Activated CD4-positive, alpha-beta memory T cell treated with anti-CD3 and anti-CD28 coated beads for 36 hours (primary cell): ENCODE data around the gene SSMEM1. TPM values are rescaled to one million over a fixed set of nuclear protein-coding genes. Genes with fewer than 3 reads are reported as not detected.
A peak's percentile ranks its signal among the peaks of the same experiment; 100 is the strongest.
"Not testable (repeated sequence)": the region's sequence is repeated elsewhere in the genome, so short reads cannot be mapped to it uniquely, and the experiment has no call there.

Experiments used
- CTCF ChIA-PET: fragments of 350-600 bp; sonication (Branson Sonifier 250); formaldehyde crosslinking; loops from one replicate; lab custom pipeline; 2021; ENCODE audit warnings: antibody characterized with exemption, inconsistent platforms; lab: Charles Lee
- POLR2A ChIA-PET: fragments of 350-600 bp; sonication (Branson Sonifier 250); formaldehyde crosslinking; loops from one replicate; lab custom pipeline; 2021; ENCODE audit warnings: antibody characterized with exemption; lab: Charles Lee
- DNase-seq: peaks from one replicate; pipeline ENCODE4 v3.0.0-alpha.2; 2020
- H3K27ac Mint-ChIP-seq: one replicate; pipeline ENCODE4 v1.8.0; 2021; ENCODE audit warnings: mixed read lengths
- H3K27me3 Mint-ChIP-seq: one replicate; pipeline ENCODE4 v1.8.0; 2021; ENCODE audit warnings: mixed read lengths
- H3K36me3 Mint-ChIP-seq: one replicate; pipeline ENCODE4 v1.8.0; 2021; ENCODE audit warnings: mixed read lengths
- H3K4me1 Mint-ChIP-seq: one replicate; pipeline ENCODE4 v1.8.0; 2021; ENCODE audit warnings: low read depth, mixed read lengths
- H3K4me3 Mint-ChIP-seq: one replicate; pipeline ENCODE4 v1.8.0; 2021; ENCODE audit warnings: mild to moderate bottlenecking, mixed read lengths
- H3K9me3 Mint-ChIP-seq: one replicate; pipeline ENCODE4 v1.8.0; 2021; ENCODE audit warnings: mixed read lengths
- intact Hi-C: fragments of 100-400 bp; cut with micrococcal nuclease; formaldehyde crosslinking; loops from one replicate; pipeline ENCODE4 v1.15.1; 2023
- total RNA-seq, 2 experiments: library from RNA; stranded (reverse); gene quantifications; one replicate each; pipeline ENCODE4 v1.2.3, GENCODE V29; 2021

Gene SSMEM1, protein sequence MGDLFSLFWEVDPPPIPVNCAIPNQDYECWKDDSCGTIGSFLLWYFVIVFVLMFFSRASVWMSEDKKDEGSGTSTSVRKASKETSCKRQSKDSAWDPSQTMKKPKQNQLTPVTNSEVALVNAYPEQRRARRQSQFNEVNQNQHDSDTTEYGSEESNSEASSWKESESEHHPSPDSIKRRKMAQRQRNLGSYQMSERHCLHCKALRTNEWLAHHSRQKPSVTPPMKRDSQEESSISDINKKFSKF
- not detected for total RNA-seq

DNA sequence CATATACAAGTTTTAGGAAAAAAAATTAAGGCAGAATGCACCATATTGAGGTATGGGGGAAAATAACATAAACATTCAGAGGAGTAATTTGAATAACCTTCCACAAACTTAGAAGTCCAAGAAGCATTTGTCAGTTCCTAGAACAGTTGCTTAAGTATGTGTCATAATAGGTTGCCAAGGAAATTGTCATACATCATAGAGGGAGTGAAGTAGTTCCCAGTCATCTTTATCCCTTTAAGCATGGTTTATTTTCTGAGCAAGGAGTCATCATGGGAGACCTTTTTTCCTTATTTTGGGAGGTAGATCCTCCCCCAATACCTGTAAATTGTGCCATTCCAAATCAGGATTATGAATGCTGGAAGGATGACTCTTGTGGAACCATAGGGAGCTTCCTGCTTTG is at the start of gene SSMEM1:
Gene SSMEM1, plus strand, starts transcription at position 219 of the 400 bp plus-strand sequence. Its CDS starts 51 bp downstream, at position 270.
- H3K4me1 Mint-ChIP-seq, result peaks cover 13% of the 10 kb centered on the region
- intact Hi-C loops, result loop anchor here (5.0 to 10.0 kb wide), 2 partner anchors 135 to 457 kb away; partner anchors contain the start of genes COPG2 and KLHDC10
- CTCF ChIA-PET, result no interaction called here
- DNase-seq, result no peak
- H3K9me3 Mint-ChIP-seq, result no peaks in the 10 kb centered on the region
- no peak within 1 kb of the TSS for H3K27ac Mint-ChIP-seq
- POLR2A ChIA-PET, result no interaction called here
- peaks cover 14% of the 10 kb centered on the region for H3K36me3 Mint-ChIP-seq
- no peak within 1 kb of the TSS for H3K4me3 Mint-ChIP-seq
- H3K27me3 Mint-ChIP-seq, result peaks cover 7% of the 10 kb centered on the region

DNA sequence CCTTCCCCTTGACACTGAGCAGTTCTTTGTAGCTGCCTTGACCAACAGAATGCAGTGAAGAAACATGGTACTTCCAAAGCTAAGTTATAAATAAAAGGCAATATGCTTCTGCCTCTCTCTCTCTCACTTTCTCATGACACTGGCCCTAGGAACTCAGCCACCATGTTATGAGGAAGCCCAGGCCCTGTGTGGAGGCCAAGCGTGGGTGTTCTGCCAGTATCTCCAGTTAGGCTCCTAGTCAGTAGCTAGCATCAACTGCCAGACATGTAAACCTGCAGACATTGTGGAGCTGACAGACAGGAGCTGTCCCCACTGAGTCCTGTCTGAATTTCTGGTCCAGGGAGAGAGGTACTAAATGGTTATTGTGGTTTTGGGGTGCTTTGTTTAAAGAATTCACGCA is 47.6 kb upstream of the SSMEM1 start:
- peaks cover 3% of the 10 kb centered on the region for H3K27me3 Mint-ChIP-seq
- peaks cover 62% of the 10 kb centered on the region for H3K36me3 Mint-ChIP-seq
- ChIA-PET CTCF (interaction anchor here (1.1 kb wide), 1 partner anchor 11 kb away, joined by 3 read pairs; no protein-coding TSS in a partner anchor), POLR2A (no interaction called here)
- H3K4me3 Mint-ChIP-seq, result no peak overlapping the region
- no peaks in the 10 kb centered on the region for H3K4me1 Mint-ChIP-seq
- peaks cover 21% of the 10 kb centered on the region for H3K9me3 Mint-ChIP-seq
- intact Hi-C loops, result no loop called here
- no peak overlapping the region for H3K27ac Mint-ChIP-seq
- no peak for DNase-seq

DNA sequence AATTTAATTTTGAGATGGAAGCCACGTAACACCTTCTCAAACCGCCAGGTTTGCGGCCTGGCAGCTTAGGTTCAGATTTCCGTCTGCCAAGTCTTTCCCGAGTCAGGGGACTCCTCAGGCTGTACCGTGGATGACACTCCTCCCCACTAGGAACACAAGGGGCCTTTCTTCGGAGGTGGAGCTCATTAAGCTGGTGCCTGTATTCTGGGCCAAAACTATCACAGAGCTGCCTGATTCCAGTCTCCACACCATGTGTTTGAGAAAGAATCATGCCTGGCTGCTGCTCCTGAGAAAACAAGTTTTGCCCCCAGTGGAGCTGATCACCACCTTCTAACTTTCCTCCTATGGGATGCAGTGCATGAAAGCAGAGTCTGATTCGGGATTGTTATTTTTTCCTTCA is 47.2 kb upstream of the SSMEM1 start:
- Mint-ChIP-seq H3K36me3 (peaks cover 66% of the 10 kb centered on the region), H3K27ac (no peak overlapping the region), H3K27me3 (peaks cover 2% of the 10 kb centered on the region), H3K4me3 (no peak overlapping the region), H3K4me1 (no peaks in the 10 kb centered on the region), H3K9me3 (peaks cover 20% of the 10 kb centered on the region)
- ChIA-PET POLR2A (interaction anchor here (0.6 kb wide), 1 partner anchor 17 kb away, joined by 3 read pairs; no protein-coding TSS in a partner anchor), CTCF (interaction anchor here (0.6 to 1.1 kb wide), 3 partner anchors 11 to 556 kb away, joined by 3 read pairs; no protein-coding TSS in a partner anchor)
- DNase-seq, result no peak
- intact Hi-C loops, result no loop called here

DNA sequence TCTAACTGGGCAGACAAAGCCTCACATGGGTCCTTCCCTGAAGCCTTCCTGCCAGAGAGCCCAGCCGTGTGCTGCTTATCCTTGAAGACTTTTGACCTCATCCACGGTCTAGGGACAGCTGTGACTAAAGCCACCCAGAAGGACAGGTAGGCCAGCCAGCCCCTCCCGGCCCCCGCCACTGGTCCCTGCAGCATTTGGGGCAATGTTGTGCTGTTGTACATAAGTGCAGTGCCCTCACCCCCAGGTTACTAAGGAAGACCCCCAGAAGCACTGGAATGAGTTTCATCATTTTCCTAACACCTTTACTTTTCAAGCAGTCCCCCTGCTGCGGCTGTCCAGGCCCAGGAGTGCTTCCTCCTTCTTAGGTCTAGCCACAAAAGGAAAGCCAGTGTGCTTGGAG is 45.5 kb upstream of the SSMEM1 start:
- ChIA-PET POLR2A (no interaction called here), CTCF (no interaction called here)
- Mint-ChIP-seq H3K4me1 (no peaks in the 10 kb centered on the region), H3K27me3 (no peaks in the 10 kb centered on the region), H3K27ac (no peak overlapping the region), H3K36me3 (peaks cover 66% of the 10 kb centered on the region), H3K9me3 (peaks cover 14% of the 10 kb centered on the region), H3K4me3 (no peak overlapping the region)
- intact Hi-C loops, result no loop called here
- DNase-seq, result no peak

DNA sequence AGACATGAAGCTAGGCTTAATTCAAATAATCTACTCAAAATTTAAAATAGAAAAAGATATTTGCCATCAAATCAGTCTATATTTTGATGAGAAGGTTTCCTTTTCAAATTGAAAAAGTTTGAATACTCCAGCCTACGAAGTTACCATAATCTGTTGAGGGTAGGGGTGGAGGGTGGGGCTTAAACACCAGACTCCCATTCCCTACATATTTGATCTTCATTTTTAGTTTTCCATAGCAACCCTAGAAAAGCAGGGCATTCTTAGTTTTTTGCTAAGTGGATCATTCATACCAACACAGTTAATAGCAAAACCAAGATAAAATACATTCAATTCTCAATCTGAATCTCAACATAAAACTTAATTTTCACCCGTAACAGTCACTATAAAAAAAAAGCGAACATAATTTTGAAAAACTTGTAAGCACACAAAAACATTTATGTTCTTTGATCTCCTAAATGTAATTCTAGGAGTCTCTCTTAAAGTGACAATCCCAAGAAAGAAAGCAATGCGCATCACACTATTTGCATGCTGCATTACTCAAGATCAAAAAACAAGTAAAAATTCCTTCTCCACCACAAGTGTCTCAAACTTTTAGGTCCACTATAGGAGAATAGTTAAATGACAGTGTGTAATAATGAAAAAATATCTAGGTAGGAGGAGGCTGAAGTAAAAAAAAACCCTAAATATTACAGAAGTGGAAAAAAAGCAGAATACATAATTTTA is 33.3 kb upstream of the SSMEM1 start:
- intact Hi-C loops, result no loop called here
- Mint-ChIP-seq H3K9me3 (no peaks in the 10 kb centered on the region), H3K27ac (no peak overlapping the region), H3K4me1 (no peaks in the 10 kb centered on the region), H3K4me3 (no peak overlapping the region), H3K27me3 (no peaks in the 10 kb centered on the region), H3K36me3 (peaks cover 32% of the 10 kb centered on the region)
- POLR2A ChIA-PET, result no interaction called here
- CTCF ChIA-PET, result interaction anchor here (0.6 kb wide), 1 partner anchor 16 kb away, joined by 3 read pairs; no protein-coding TSS in a partner anchor
- no peak for DNase-seq

DNA sequence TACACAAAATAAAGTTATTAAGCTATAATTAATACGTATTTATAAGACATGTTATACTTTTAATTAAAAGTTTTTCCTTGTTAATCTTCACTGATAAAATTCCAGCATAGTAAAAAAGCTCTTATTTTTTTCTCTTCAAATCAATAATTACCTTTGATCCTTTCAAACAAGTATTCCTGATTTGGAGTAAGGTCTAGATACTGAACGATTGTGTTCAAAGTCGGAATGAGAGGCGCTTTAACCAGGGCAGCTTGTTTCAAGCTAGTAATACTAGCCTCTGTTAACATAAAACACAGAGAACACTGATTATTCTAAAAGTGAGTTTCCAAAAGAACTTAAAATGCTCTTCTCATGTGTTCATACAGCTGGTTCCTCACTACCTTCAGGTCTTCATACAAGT is 29.4 kb upstream of the SSMEM1 start:
- DNase-seq, result no peak
- no peaks in the 10 kb centered on the region for H3K9me3 Mint-ChIP-seq
- ChIA-PET POLR2A (interaction anchor here (1.1 kb wide), 1 partner anchor 26 kb away, joined by 3 read pairs; no protein-coding TSS in a partner anchor), CTCF (no interaction called here)
- H3K36me3 Mint-ChIP-seq, result peaks cover 45% of the 10 kb centered on the region
- H3K27me3 Mint-ChIP-seq, result no peaks in the 10 kb centered on the region
- H3K27ac Mint-ChIP-seq, result no peak overlapping the region
- H3K4me1 Mint-ChIP-seq, result peaks cover 26% of the 10 kb centered on the region
- intact Hi-C loops, result no loop called here
- no peak overlapping the region for H3K4me3 Mint-ChIP-seq

DNA sequence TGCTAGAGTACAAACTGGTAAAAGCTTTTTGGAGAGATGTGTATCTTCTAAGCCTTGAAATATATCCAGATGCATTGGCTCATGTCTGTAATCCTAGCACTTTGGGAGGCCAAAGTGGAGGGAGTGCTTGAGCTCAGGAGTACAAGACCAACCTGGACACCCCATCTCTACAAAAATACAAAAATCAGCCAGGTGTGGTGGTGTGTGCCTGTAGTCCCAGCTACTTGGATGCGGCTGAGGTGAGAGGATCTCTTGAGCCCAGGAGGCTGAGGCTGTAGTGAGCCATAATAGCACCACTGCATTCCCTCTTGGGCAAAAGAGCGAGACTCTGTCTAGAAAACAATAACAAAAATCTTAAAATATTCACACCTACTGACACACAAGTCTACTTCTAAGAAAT is 28.0 kb upstream of the SSMEM1 start:
- CTCF ChIA-PET, result no interaction called here

DNA sequence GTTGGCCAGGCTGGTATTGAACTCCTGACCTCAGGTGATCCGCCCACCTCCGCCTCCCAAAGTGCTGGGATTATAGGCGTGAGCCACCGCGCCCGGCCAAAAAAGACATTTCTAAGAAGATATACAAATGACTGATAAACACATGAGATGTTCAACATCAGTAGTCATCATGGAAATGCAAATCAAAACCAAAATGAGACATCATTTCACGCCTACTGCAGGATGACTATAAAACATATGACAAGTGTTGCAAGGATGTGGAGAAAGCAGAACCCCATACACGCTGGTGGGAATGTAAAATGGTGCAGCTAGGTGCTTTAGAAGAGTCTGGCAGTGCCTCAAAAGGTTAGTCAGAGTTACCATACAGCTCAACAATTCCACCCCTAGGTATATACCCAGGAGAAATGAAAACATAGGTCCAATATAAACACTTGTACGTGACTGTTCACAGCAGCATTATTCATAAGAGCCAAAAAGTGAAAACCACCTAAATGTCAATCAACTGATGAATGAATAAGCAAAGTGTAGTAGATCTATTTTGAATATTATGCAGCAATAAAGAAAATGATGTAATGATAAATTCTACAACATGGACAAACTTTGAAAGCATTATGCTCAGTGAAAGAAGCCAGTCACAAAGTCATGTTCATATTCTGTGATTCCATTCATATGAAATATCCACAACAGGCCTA is 26.9 kb upstream of the SSMEM1 start:
- H3K4me3 Mint-ChIP-seq, result no peak overlapping the region
- H3K4me1 Mint-ChIP-seq, result peaks cover 33% of the 10 kb centered on the region
- ChIA-PET CTCF (interaction anchor here (1.4 to 1.6 kb wide), 2 partner anchors 111 to 577 kb away, joined by 3 read pairs; partner anchors contain the start of gene KLHDC10), POLR2A (interaction anchor here (2.3 kb wide), 1 partner anchor 25 kb away, joined by 8 read pairs; the partner anchor contains the start of gene TMEM209)
- no peaks in the 10 kb centered on the region for H3K27me3 Mint-ChIP-seq
- DNase-seq, result peak; percentile 79
- H3K36me3 Mint-ChIP-seq, result peaks cover 46% of the 10 kb centered on the region
- intact Hi-C loops, result loop anchor here (1.0 to 10.0 kb wide), 9 partner anchors 25 to 746 kb away; partner anchors contain the start of genes STRIP2, TMEM209 and UBE2H
- no peaks in the 10 kb centered on the region for H3K9me3 Mint-ChIP-seq
- peak overlapping the region; percentile 86 for H3K27ac Mint-ChIP-seq

More for the DNA sequence above, 28.0 kb upstream of the SSMEM1 start:
- intact Hi-C loops, result loop anchor here (1.0 to 10.0 kb wide), 9 partner anchors 26 to 745 kb away; partner anchors contain the start of genes STRIP2, TMEM209 and UBE2H
- POLR2A ChIA-PET, result interaction anchor here (2.3 kb wide), 1 partner anchor 26 kb away, joined by 8 read pairs; the partner anchor contains the start of gene TMEM209
- Mint-ChIP-seq H3K9me3 (no peaks in the 10 kb centered on the region), H3K36me3 (peaks cover 42% of the 10 kb centered on the region), H3K4me1 (peaks cover 31% of the 10 kb centered on the region), H3K27ac (no peak overlapping the region), H3K27me3 (no peaks in the 10 kb centered on the region), H3K4me3 (no peak overlapping the region)
- DNase-seq, result no peak

DNA sequence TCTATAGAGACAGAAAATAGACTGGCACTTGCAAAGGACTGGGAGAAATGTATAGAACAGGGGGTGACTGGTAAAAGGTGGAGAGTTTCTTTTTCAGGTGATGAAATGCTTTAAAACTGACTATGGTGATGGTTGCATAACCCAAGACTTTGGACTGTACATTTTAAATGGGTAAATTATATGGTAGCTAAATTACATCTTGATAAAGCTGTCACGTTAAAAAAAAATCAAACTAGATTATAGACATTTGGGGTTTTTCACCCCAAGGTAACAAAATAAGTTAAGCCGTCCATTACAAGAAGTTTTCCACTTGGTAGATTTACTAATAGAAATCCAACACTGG is 26.4 kb upstream of the SSMEM1 start:
- Mint-ChIP-seq H3K4me1 (peaks cover 33% of the 10 kb centered on the region), H3K27me3 (no peaks in the 10 kb centered on the region), H3K36me3 (peaks cover 46% of the 10 kb centered on the region), H3K27ac (peak overlapping the region; percentile 86), H3K4me3 (no peak overlapping the region), H3K9me3 (no peaks in the 10 kb centered on the region)
- CTCF ChIA-PET, result interaction anchor here (1.4 to 1.6 kb wide), 2 partner anchors 111 to 577 kb away, joined by 3 read pairs; partner anchors contain the start of gene KLHDC10
- POLR2A ChIA-PET, result interaction anchor here (2.3 kb wide), 1 partner anchor 24 kb away, joined by 8 read pairs; the partner anchor contains the start of gene TMEM209
- intact Hi-C loops, result loop anchor here (5.0 to 10.0 kb wide), 4 partner anchors 229 to 746 kb away; partner anchors contain the start of genes STRIP2 and UBE2H
- no peak for DNase-seq

DNA sequence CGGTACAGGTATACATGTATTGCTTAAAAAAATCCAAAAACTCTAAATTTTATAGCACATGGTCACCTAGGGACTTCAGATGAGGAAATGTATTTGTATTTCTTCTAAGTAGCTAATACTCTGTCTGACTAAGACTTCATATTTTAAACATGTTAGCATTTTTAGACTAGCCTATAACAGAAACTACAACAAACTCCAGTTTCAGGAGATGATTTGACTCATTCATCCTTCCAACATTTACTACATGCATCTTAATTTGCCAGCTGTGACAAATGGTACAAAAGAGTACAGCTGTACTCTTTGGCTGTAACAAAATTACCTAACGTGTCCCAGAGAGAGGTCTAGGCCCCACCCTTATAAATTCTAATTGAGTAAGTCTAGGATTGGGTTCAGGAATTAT is 24.7 kb upstream of the SSMEM1 start:
- POLR2A ChIA-PET, result interaction anchor here (1.4 to 1.9 kb wide), 2 partner anchors 10 to 22 kb away, joined by 4 to 14 read pairs; partner anchors contain the start of gene TMEM209

DNA sequence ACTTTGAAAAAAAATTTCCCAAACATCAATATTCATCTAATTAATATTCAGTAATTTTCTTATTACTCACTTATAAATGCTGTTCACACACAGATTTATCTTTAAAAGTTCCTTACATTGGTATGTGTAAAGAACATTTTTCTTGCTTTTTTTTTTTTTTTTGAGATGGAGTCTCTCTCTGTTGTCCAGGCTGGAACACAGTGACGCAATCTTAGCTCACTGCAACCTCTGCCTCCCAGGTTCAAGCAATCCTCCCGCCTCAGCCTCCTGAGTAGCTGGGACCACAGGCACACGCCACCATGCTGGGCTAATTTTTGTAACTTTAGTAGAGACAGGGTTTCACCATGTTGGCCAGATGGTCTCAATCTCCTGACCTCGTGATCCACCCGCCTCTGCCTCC is 23.3 kb upstream of the SSMEM1 start:
- H3K4me3 Mint-ChIP-seq, DNase-seq, CTCF ChIA-PET, H3K27ac Mint-ChIP-seq, H3K27me3 Mint-ChIP-seq, H3K9me3 Mint-ChIP-seq: not testable (repeated sequence)
- intact Hi-C loops, result loop anchor here (5.0 to 10.0 kb wide), 4 partner anchors 232 to 750 kb away; partner anchors contain the start of genes STRIP2 and UBE2H
- POLR2A ChIA-PET, result interaction anchor here (1.4 to 1.5 kb wide), 2 partner anchors 9 to 21 kb away, joined by 4 read pairs; partner anchors contain the start of gene TMEM209
- Mint-ChIP-seq H3K36me3 (peaks cover 50% of the 10 kb centered on the region), H3K4me1 (peaks cover 35% of the 10 kb centered on the region)

More for the DNA sequence above, 24.7 kb upstream of the SSMEM1 start:
- CTCF ChIA-PET, result interaction anchor here (1.0 to 1.9 kb wide), 3 partner anchors 22 to 112 kb away, joined by 3 to 9 read pairs (median 4); partner anchors contain the start of genes KLHDC10 and TMEM209
- Mint-ChIP-seq H3K4me1 (peaks cover 35% of the 10 kb centered on the region), H3K27ac (peak overlapping the region; percentile 62), H3K36me3 (peaks cover 47% of the 10 kb centered on the region), H3K27me3 (no peaks in the 10 kb centered on the region), H3K4me3 (no peak overlapping the region), H3K9me3 (no peaks in the 10 kb centered on the region)
- DNase-seq, result no peak
- intact Hi-C loops, result loop anchor here (1.0 to 10.0 kb wide), 5 partner anchors 111 to 748 kb away; partner anchors contain the start of genes STRIP2 and UBE2H
